Immature natural killer cell (primary cell): Measurements from ENCODE around the gene TTN. TPM values are rescaled to one million over a fixed set of nuclear protein-coding genes. Genes with fewer than 3 reads are reported as not detected.

Experiments used
- DNase-seq, 3 donors: peaks; one replicate each; pipeline ENCODE4 v3.0.0; 2022; ENCODE audit warnings: mixed read lengths in 1 of 3
- H3K27ac Mint-ChIP-seq, 6 donors: one replicate each; pipeline ENCODE4 v1.8.0; 2020; ENCODE audit warnings: mixed read lengths in 6 of 6, mild to moderate bottlenecking in 5 of 6, inconsistent platforms in 4 of 6, moderate library complexity in 3 of 6
- H3K27me3 Mint-ChIP-seq, 3 donors: one replicate each; pipeline ENCODE4 v1.8.0; 2020 to 2021; ENCODE audit warnings: low read depth in 3 of 3, mild to moderate bottlenecking in 3 of 3, mixed read lengths in 3 of 3, moderate library complexity in 3 of 3, inconsistent platforms in 1 of 3
- H3K36me3 Mint-ChIP-seq, 3 donors: one replicate each; pipeline ENCODE4 v1.8.0; 2020; ENCODE audit warnings: mixed read lengths in 3 of 3, inconsistent platforms in 2 of 3, mild to moderate bottlenecking in 2 of 3
- H3K4me1 Mint-ChIP-seq, 2 donors: one replicate each; pipeline ENCODE4 v1.8.0; 2020; ENCODE audit warnings: inconsistent platforms in 2 of 2, mild to moderate bottlenecking in 2 of 2, mixed read lengths in 2 of 2, moderate library complexity in 1 of 2
- H3K4me3 Mint-ChIP-seq, 5 donors: one replicate each; pipeline ENCODE4 v1.8.0; 2020; ENCODE audit warnings: mild to moderate bottlenecking in 5 of 5, mixed read lengths in 5 of 5, inconsistent platforms in 3 of 5, moderate library complexity in 3 of 5
- H3K9me3 Mint-ChIP-seq, 6 donors: one replicate each; pipeline ENCODE4 v1.8.0; 2020; ENCODE audit warnings: mild to moderate bottlenecking in 6 of 6, mixed read lengths in 6 of 6, inconsistent platforms in 4 of 6, moderate library complexity in 3 of 6
- polyA plus RNA-seq, 3 donors: library from polyadenylated mRNA; unstranded; fragments of 300-500 nt; fragmentation: Illumina TruSeq; gene quantifications; one replicate each; pipeline ENCODE4 v1.2.3, GENCODE V29; 2021

The TTN gene
- 1 to 10 TPM in 1 of 3 donors, under 1 TPM in 2; 0.06 to 1.7 (median 0.58) TPM for polyA plus RNA-seq

GRCh38 chr2:178807227-178808008, at the start of gene TTN:
Gene TTN (minus strand): TSS chr2:178807423. CDS start chr2:178804642, 2,781 bp downstream.
- DNase-seq: no peak
- Mint-ChIP-seq H3K9me3 (no peaks in the 10 kb centered on the region), H3K4me1 (no peaks in the 10 kb centered on the region), H3K27ac (no peak within 1 kb of the TSS), H3K4me3 (no peak within 1 kb of the TSS), H3K27me3 (no peaks in the 10 kb centered on the region), H3K36me3 (no peaks in the 10 kb centered on the region)

- no peak overlapping the region for H3K4me3 Mint-ChIP-seq
- H3K27ac Mint-ChIP-seq: no peak overlapping the region
- peaks cover 0 to 3% (median 0%) of the 10 kb centered on the region in 3 donors for H3K27me3 Mint-ChIP-seq
- H3K4me1 Mint-ChIP-seq: no peaks in the 10 kb centered on the region
- DNase-seq: no peak
- H3K9me3 Mint-ChIP-seq: no peaks in the 10 kb centered on the region
- no peaks in the 10 kb centered on the region for H3K36me3 Mint-ChIP-seq
These were observed 47.9 kb upstream of the TTN start for GRCh38 chr2:178855151-178855550.

- Mint-ChIP-seq H3K27me3 (no peaks in the 10 kb centered on the region), H3K36me3 (peaks cover 0 to 8% (median 7%) of the 10 kb centered on the region in 3 donors), H3K27ac (no peak overlapping the region), H3K9me3 (peaks cover 0 to 2% (median 0%) of the 10 kb centered on the region in 6 donors), H3K4me3 (no peak overlapping the region), H3K4me1 (no peaks in the 10 kb centered on the region)
- no peak for DNase-seq
These were observed 41.1 kb upstream of the TTN start for GRCh38 chr2:178848335-178848734.

- Mint-ChIP-seq H3K4me3 (no peak overlapping the region), H3K9me3 (peaks cover 0 to 2% (median 0%) of the 10 kb centered on the region in 6 donors), H3K36me3 (peaks cover 0 to 8% (median 7%) of the 10 kb centered on the region in 3 donors), H3K27me3 (peaks cover 0 to 3% (median 0%) of the 10 kb centered on the region in 3 donors), H3K27ac (no peak overlapping the region), H3K4me1 (no peaks in the 10 kb centered on the region)
- no peak for DNase-seq
These were observed 39.2 kb upstream of the TTN start for GRCh38 chr2:178846458-178846802.

GRCh38 chr2:178845566-178846457, 38.6 kb upstream of the TTN start:
- no peak for DNase-seq
- no peak overlapping the region for H3K4me3 Mint-ChIP-seq
- peaks cover 0 to 3% (median 0%) of the 10 kb centered on the region in 3 donors for H3K27me3 Mint-ChIP-seq
- peaks cover 0 to 2% (median 0%) of the 10 kb centered on the region in 6 donors for H3K9me3 Mint-ChIP-seq
- H3K27ac Mint-ChIP-seq: no peak overlapping the region
- peaks cover 0 to 8% (median 7%) of the 10 kb centered on the region in 3 donors for H3K36me3 Mint-ChIP-seq
- H3K4me1 Mint-ChIP-seq: no peaks in the 10 kb centered on the region

- peaks cover 0 to 2% (median 0%) of the 10 kb centered on the region in 6 donors for H3K9me3 Mint-ChIP-seq
- H3K4me3 Mint-ChIP-seq: no peak overlapping the region
- DNase-seq: no peak
- peaks cover 0 to 8% (median 7%) of the 10 kb centered on the region in 3 donors for H3K36me3 Mint-ChIP-seq
- H3K27me3 Mint-ChIP-seq: peaks cover 0 to 3% (median 0%) of the 10 kb centered on the region in 3 donors
- no peaks in the 10 kb centered on the region for H3K4me1 Mint-ChIP-seq
- no peak overlapping the region for H3K27ac Mint-ChIP-seq
These were observed 37.5 kb upstream of the TTN start for GRCh38 chr2:178844701-178845100.

GRCh38 chr2:178844269-178844668, 37.0 kb upstream of the TTN start:
- Mint-ChIP-seq H3K36me3 (peaks cover 0 to 8% (median 7%) of the 10 kb centered on the region in 3 donors), H3K27ac (no peak overlapping the region), H3K4me3 (no peak overlapping the region), H3K27me3 (peaks cover 0 to 3% (median 0%) of the 10 kb centered on the region in 3 donors), H3K9me3 (peaks cover 0 to 2% (median 0%) of the 10 kb centered on the region in 6 donors), H3K4me1 (no peaks in the 10 kb centered on the region)
- no peak for DNase-seq

- Mint-ChIP-seq H3K27ac (no peak overlapping the region), H3K36me3 (peaks cover 0 to 8% (median 7%) of the 10 kb centered on the region in 3 donors), H3K4me1 (no peaks in the 10 kb centered on the region), H3K27me3 (peaks cover 0 to 3% (median 2%) of the 10 kb centered on the region in 3 donors), H3K9me3 (peaks cover 0 to 2% (median 0%) of the 10 kb centered on the region in 6 donors), H3K4me3 (no peak overlapping the region)
- no peak for DNase-seq
These were observed 36.5 kb upstream of the TTN start for GRCh38 chr2:178843697-178844096.

GRCh38 chr2:178836807-178837206, 29.6 kb upstream of the TTN start:
- no peaks in the 10 kb centered on the region for H3K4me1 Mint-ChIP-seq
- H3K4me3 Mint-ChIP-seq: no peak overlapping the region
- peaks cover 0 to 2% (median 2%) of the 10 kb centered on the region in 3 donors for H3K27me3 Mint-ChIP-seq
- DNase-seq: no peak
- H3K36me3 Mint-ChIP-seq: peaks cover 0 to 3% (median 0%) of the 10 kb centered on the region in 3 donors
- no peak overlapping the region for H3K27ac Mint-ChIP-seq
- no peaks in the 10 kb centered on the region for H3K9me3 Mint-ChIP-seq

GRCh38 chr2:178834086-178834485, 26.9 kb upstream of the TTN start:
- Mint-ChIP-seq H3K9me3 (no peaks in the 10 kb centered on the region), H3K36me3 (peaks cover 0 to 3% (median 0%) of the 10 kb centered on the region in 3 donors), H3K27ac (no peak overlapping the region), H3K27me3 (peaks cover 0 to 6% (median 2%) of the 10 kb centered on the region in 3 donors), H3K4me1 (no peaks in the 10 kb centered on the region), H3K4me3 (no peak overlapping the region)
- no peak for DNase-seq

GRCh38 chr2:178833382-178833781, 26.2 kb upstream of the TTN start:
- Mint-ChIP-seq H3K4me3 (no peak overlapping the region), H3K27ac (no peak overlapping the region), H3K36me3 (peaks cover 0 to 3% (median 0%) of the 10 kb centered on the region in 3 donors), H3K4me1 (no peaks in the 10 kb centered on the region), H3K27me3 (peaks cover 0 to 5% (median 0%) of the 10 kb centered on the region in 3 donors), H3K9me3 (no peaks in the 10 kb centered on the region)
- DNase-seq: no peak

GRCh38 chr2:178830451-178830850, 23.2 kb upstream of the TTN start:
- H3K9me3 Mint-ChIP-seq: peaks cover 0 to 3% (median 0%) of the 10 kb centered on the region in 6 donors
- H3K27me3 Mint-ChIP-seq: peaks cover 0 to 7% (median 0%) of the 10 kb centered on the region in 3 donors
- no peak for DNase-seq
- no peaks in the 10 kb centered on the region for H3K4me1 Mint-ChIP-seq
- H3K27ac Mint-ChIP-seq: no peak overlapping the region
- no peak overlapping the region for H3K4me3 Mint-ChIP-seq
- H3K36me3 Mint-ChIP-seq: no peaks in the 10 kb centered on the region

GRCh38 chr2:178829981-178830380, 22.8 kb upstream of the TTN start:
- Mint-ChIP-seq H3K4me3 (no peak overlapping the region), H3K36me3 (no peaks in the 10 kb centered on the region), H3K27ac (no peak overlapping the region), H3K4me1 (no peaks in the 10 kb centered on the region), H3K27me3 (peaks cover 0 to 7% (median 0%) of the 10 kb centered on the region in 3 donors), H3K9me3 (peaks cover 0 to 3% (median 0%) of the 10 kb centered on the region in 6 donors)
- no peak for DNase-seq
